Loucy (cell line): Measurements from ENCODE around the gene SGCA.

ENCODE experiments used
- EZH2phosphoT487 ChIP-seq: fragments of 200-600 bp; IDR thresholded peaks from 2 replicates; pipeline ENCODE4 v1.6.1; 2018; ENCODE audit warnings: antibody characterized with exemption, mild to moderate bottlenecking, moderate library complexity, borderline replicate concordance
- TF ChIP-seq, protein P1 (sequence below): fragments of 200-600 bp; sonication (generic); conservative IDR thresholded peaks from 2 replicates; pipeline ENCODE4 v1.5.1; 2014; ENCODE audit warnings: mild to moderate bottlenecking, antibody characterized with exemption, low read length

DNA sequence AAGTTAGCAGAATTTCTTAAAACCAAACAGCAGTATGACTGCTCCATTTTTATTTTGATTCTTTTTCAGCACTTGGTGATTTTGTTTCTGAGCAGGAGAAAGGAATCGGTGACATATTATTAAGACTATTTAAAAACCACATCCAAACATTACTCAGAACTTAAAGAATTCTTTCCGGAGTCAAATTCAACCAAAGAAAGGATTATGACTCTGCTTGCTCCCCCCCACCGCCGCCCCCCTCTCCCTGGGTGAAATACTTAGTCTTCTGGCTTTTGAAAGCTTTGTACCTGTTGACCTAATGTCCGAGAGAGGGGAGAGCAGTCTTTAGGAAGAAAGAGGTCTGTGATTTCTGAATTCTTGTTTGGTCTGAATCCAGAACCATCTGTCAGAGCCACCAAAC is 53.5 kb downstream of the SGCA start:
- TF ChIP-seq, protein P1, sequence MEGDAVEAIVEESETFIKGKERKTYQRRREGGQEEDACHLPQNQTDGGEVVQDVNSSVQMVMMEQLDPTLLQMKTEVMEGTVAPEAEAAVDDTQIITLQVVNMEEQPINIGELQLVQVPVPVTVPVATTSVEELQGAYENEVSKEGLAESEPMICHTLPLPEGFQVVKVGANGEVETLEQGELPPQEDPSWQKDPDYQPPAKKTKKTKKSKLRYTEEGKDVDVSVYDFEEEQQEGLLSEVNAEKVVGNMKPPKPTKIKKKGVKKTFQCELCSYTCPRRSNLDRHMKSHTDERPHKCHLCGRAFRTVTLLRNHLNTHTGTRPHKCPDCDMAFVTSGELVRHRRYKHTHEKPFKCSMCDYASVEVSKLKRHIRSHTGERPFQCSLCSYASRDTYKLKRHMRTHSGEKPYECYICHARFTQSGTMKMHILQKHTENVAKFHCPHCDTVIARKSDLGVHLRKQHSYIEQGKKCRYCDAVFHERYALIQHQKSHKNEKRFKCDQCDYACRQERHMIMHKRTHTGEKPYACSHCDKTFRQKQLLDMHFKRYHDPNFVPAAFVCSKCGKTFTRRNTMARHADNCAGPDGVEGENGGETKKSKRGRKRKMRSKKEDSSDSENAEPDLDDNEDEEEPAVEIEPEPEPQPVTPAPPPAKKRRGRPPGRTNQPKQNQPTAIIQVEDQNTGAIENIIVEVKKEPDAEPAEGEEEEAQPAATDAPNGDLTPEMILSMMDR: no peak
- TF ChIP-seq EZH2phosphoT487: no peak
